Retinal pigment epithelial cell (primary cell): ENCODE results near the gene PDGFB.

Experiments used
- DNase-seq: peaks from one replicate; pipeline ENCODE4 v3.0.0-alpha.2; 2010; ENCODE audit warnings: low read depth
- H3K4me3 ChIP-seq: 2 replicates; pipeline ENCODE4 v1.5.1; 2011; ENCODE audit warnings: mild to moderate bottlenecking, low read length, control low read depth, moderate library complexity
- TF ChIP-seq, protein P1 (sequence below): conservative IDR thresholded peaks from 2 replicates; pipeline ENCODE4 v1.5.1; 2011; ENCODE audit warnings: low read depth, low read length, control low read depth, inconsistent platforms

The PDGFB gene

DNA sequence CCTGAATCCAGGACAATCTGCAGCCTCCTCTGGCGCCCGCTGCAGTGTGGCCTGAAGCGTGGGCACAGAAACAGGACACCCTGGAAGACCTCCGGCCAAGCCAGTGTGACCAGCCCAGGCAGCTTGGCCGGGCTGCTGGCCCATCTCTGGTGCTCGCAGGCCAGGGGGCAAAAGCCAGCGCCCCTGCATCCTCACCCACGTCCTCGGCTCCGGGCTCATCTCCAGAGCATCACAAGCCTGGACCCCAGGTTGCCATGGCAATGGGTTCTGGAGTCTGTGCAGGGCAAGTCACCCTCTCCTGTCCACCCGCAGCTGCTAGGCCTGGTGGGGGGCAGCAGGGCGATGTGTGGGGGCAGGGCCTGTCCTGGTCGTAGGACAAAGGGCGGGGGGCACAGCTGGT, 9.3 kb upstream of the PDGFB start:
- no peak overlapping the region for H3K4me3 ChIP-seq
- DNase-seq = no peak
- TF ChIP-seq, protein P1, sequence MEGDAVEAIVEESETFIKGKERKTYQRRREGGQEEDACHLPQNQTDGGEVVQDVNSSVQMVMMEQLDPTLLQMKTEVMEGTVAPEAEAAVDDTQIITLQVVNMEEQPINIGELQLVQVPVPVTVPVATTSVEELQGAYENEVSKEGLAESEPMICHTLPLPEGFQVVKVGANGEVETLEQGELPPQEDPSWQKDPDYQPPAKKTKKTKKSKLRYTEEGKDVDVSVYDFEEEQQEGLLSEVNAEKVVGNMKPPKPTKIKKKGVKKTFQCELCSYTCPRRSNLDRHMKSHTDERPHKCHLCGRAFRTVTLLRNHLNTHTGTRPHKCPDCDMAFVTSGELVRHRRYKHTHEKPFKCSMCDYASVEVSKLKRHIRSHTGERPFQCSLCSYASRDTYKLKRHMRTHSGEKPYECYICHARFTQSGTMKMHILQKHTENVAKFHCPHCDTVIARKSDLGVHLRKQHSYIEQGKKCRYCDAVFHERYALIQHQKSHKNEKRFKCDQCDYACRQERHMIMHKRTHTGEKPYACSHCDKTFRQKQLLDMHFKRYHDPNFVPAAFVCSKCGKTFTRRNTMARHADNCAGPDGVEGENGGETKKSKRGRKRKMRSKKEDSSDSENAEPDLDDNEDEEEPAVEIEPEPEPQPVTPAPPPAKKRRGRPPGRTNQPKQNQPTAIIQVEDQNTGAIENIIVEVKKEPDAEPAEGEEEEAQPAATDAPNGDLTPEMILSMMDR = no peak

DNA sequence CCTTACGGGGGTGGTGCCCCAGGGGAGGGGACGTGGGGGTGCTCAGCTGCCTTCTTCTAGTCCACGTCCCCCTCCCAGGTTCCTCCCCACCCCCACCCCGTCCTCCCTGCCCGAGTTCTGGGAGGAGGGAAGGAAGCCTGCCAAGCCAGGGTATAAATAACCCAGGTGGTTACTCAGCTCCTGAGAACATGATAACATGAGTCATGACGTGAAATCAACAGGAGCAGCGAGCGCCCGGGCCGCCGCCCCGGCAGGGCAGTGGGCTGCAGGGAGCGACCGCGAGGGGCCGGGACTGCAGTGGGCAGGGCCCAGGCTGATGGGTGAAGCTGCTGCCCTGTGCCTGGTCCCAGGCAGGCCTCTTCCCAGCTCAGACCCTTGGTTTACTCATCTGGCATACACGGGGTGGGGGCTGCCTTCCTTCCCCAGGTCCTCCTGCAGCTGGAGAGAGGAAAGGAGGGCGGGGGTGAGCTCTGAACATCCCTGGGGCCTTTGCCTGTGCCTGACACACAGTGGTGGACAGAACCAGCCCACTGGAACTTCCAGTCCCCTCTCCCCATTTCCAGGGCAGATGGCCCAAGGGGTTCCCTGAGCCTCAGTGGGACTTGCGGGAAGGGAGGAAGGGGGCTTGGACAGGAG, 8.8 kb upstream of the PDGFB start:
- TF ChIP-seq, protein P1 = no peak
- no peak overlapping the region for H3K4me3 ChIP-seq
- peak; percentile 70 for DNase-seq

DNA sequence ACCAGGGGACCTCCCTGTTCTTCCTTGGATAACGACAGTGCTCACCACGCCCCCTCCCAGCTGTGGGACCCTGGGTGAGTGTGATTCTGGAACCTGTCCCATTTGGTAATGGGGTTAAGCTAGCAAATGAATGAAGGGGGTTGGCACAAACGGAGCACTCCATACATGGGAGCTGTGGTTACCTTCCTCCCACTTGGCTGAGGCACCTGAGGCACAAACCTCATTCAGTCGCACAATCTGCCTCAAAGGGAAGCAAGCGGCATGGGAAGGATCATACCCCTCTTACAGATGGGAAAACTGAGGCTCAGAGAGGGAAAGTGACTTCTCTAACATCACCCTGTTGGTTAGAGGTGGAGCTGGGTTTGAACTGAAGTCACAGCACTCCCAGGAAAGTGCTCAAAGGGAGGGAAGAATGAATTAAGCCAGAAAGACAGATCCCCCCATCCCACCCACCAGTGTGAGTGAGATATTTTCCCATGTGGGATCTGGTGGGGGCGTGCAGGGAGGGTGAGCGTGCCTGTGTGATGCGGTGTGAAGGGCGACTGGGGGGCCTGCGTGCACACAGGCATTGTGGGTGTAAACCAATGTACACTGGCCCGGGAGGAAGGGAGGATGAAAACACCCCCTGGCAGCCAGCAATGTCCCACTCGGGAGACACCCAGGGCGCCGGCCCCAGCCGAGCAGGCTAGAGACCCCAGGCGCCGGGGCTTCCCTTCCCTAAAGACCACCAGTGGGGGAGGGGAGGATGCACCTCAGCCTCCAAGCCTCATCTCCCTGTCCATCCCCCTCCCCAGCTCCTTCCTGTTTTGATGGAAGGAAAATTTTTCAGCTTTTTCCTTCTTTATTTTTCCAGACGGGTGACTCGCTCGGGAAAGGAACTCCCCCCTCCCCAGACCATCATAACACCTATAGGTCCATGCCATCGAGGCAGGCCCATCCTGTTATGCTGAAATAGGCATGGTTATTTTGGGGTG, 8.0 kb upstream of the PDGFB start:
- TF ChIP-seq, protein P1 = no peak
- H3K4me3 ChIP-seq = no peak overlapping the region
- DNase-seq = no peak

DNA sequence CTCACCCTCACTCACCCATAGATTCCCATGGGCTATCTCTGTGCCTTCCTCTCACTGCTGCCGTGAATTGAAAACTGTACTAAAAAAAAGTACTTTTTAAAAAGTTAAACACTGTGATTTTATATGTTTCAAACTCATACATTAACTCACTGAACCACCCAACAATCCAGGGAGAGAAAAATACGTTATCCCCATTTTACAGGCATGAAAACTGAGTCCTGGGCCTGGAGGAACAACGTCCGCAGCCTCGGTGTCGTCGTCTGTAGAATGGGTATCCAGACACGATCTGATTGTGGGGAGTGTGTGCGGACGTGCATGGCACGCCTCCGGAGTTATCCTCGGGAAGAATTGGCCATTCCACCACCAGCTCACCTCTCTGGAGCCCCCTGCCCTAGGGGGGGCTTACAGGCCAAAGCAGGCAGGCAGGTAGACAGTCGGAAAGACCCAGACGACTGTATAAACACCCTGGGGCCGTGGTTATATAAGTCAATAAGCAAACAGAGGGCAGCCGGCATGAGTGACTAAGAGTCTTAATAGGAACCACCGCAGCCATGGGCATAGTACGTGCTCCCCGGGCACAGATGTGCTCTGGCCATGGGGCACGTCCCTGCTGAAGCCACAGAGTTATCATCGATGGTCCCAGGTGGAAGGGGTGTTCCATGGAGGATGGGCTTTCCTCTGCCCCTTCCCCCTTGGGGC, 7.1 kb upstream of the PDGFB start:
- TF ChIP-seq, protein P1 = no peak
- no peak overlapping the region for H3K4me3 ChIP-seq
- DNase-seq = no peak

DNA sequence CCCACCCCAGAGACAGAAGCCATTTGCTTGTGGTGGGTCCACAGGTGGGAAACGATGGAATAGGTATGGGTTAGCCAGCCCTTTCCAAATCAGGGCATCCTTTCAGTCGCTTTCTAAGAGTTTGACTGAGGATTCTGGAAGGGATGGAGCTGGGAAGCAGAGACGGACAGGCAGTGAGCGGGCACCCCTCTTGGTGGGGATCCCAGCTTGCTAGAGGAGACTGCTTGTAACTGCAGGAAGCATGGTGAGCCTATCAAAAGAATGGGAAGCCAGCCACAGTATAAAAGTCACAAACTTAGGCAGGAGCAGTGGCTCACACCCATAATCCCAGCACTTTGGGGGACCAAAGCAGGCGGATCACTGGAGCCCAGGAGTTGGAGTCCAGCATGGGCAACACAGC, 6.1 kb upstream of the PDGFB start:
- DNase-seq = no peak
- TF ChIP-seq, protein P1 = no peak
- H3K4me3 ChIP-seq = no peak overlapping the region

DNA sequence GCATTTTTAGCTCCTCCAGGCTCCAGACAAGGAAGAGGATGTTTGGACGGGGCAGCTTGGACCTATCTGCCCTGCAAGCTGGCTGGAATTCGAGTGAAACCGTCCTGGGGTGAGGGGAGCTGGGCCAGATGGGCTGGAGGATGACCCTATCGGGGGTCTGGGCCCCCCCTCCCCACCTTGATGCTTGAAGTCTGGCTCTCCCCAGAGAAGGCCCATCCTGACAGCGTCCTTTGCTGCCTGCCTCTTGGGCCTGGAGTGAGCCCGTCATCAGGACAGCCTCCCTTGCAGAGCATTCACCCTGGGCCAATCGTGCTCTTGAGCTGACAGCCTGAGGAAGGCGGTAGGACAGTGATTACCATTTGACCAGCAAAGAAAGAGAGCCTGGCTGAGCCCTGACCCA, 5.3 kb upstream of the PDGFB start:
- H3K4me3 ChIP-seq = no peak overlapping the region
- no peak for DNase-seq
- TF ChIP-seq, protein P1 = no peak
